NT2/D1 (cell line): ENCODE results near the gene PRKCB.

Source experiments
- SUZ12 ChIP-seq: IDR thresholded peaks from 2 replicates; pipeline ENCODE4 v1.6.1; 2011; ENCODE audit not compliant: insufficient read length, insufficient read depth; ENCODE audit errors: extremely low read depth
- YY1 ChIP-seq: IDR thresholded peaks from 2 replicates; pipeline ENCODE4 v1.6.1; 2011; ENCODE audit not compliant: insufficient read length, insufficient read depth
- ZNF274 ChIP-seq: IDR thresholded peaks from 2 replicates; pipeline ENCODE4 v1.6.1; 2011; ENCODE audit warnings: mild to moderate bottlenecking, low read depth, low read length

GRCh38 chr16:23975293-23975692, 139.5 kb downstream of the PRKCB start:
- TF ChIP-seq ZNF274, result no peak
- no peak for TF ChIP-seq SUZ12
- TF ChIP-seq YY1, result no peak
